GM19035 (cell line): ENCODE data around the gene TTC34.

Experiments
- ATAC-seq: cut with Tn5 transposase; IDR thresholded peaks from one replicate; pipeline ENCODE4 v1.9.1; 2021; ENCODE audit not compliant: unreplicated experiment

Gene TTC34

DNA sequence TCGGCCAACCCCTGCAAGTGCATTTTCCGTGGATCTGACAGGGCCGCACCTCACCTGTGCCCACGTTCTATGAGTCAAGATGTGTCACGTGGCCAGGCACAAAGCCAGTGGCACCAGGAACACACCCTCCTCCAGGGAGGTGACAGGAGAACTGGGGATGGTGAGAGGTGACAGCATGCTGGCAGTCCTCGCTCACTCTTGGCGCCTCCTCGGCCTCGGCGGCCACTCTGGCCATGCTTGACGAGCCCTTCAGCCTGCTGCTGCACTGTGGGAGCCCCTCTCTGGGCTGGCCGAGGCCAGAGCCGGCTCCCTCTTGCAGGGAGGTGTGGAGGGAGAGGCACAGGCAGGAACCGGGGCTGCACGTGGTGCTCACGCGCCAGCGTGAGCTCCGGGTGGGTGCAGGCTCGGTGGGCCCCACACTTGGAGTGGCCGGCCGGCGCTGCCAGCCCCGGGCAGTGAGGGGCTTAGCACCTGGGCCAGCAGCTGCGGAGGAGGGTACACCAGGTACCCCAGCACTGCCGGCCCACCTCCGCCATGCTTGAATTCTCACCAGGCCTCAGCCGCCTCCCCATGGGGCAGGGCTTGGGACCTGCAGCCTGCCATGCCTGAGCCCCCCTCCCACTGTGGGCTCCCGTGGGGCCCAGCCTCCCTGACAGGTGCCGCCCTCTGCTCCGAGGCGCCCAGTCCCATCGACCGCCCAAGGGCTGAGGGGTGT, 11.6 kb upstream of the TTC34 start:
- ATAC-seq = no peak

DNA sequence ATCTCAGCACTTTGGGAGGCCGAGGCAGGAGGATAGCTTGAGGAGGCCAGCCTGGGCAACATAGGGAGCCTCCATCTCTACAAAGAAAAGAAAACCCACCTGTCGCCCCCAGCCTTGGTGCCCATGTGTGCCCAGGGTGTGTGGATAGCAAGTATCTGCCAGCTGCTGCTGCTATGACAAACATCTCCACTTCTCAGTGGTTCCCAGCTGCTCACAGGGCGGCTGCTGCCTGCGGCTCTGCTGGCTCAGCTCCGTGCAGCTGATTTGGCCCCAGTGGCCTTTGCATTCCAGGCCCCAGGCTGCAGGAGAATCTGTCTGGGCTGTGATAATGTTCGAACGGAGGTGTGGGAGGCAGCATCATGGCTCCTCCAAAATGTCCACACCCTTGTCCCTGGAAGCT, 10.6 kb upstream of the TTC34 start:
- no peak for ATAC-seq

DNA sequence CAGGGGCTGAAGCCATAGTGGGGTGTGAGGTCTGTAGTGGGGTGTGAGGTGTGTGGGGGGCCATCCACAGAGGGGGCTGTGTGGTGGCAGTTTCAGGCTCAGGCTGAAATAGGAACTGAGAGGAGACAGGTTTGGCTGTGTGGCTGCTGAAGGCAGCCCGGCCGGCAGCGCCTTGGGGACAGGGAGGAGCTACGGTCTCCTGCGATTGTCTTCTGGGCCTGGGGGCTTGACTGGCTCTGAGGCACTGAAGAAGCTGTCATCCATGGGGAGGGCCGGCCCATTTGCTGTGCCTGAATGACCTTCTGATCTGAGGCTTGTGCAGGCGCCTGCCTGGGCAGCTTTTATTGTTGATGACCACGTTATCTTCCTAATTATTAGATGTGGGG, 10.0 kb upstream of the TTC34 start:
- no peak for ATAC-seq

DNA sequence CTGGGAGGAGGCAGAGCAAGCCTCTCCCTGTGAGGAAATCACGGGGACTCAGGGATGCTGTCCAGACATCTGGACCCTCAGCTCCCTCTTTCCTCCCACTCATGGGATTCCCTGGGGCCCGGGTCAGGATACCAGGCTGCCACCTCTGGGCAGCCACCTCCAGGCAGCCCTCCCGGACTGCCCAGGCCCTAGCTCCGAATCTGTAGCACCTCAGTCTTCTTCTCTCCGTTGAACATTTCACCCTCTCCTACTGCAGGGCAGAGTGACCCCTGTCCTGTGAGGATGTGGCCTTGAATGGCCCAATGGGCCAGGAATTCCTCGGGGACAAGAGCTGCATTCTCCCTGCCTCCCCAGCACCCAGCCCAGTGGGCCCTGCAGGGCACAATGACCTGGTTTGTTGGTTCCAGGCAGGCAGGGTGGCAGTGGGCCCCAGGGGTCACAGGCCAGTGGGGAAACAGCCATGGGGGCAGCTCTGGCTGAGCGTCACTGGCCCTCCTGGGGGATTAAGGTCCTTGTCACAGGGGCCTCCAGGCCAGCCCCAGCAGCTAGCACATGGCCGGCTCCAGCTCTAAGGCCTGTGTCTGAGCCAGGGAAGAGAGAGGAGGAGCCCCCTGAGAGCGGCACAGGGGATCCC, 9.5 kb upstream of the TTC34 start:
- no peak for ATAC-seq

DNA sequence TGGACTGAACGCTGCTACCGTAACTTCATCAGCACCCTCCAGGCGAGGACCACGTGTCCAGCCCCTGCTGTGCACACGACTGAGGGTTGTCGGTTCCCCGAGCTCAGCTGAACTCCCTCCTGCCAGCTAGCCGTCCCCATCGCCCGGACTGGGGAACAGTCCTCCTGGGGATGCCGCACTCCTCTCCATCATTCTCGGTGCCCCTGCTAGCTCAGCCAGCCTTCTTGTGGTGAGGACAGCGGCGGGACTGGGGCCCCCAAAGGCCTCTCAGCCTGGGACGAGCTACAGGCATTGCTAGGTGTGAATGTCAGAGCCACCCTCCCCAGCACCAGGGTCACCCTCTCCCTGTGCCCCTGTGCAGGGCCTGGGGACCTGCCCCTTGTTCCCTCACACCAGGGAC, 8.8 kb upstream of the TTC34 start:
- no peak for ATAC-seq

DNA sequence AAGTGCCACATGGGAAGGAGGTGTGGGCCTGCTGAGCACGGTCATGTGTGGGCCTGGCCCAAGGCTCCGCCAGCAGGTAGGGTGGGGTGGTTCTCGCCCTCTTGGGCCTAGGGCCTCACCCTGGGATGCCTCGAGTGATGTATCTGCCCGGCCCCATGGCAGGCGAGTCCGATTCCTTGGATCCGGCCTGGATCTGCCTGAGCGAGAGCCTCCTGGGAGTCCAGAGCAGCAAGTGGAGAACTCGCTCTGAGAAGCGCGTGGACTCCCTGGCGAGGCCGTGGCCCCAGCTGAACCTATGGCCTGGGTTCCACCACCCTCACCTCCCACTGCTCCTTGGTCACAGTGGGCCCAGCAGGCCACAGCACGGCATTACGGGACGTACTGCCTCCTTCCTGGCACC, 8.2 kb upstream of the TTC34 start:
- no peak for ATAC-seq

DNA sequence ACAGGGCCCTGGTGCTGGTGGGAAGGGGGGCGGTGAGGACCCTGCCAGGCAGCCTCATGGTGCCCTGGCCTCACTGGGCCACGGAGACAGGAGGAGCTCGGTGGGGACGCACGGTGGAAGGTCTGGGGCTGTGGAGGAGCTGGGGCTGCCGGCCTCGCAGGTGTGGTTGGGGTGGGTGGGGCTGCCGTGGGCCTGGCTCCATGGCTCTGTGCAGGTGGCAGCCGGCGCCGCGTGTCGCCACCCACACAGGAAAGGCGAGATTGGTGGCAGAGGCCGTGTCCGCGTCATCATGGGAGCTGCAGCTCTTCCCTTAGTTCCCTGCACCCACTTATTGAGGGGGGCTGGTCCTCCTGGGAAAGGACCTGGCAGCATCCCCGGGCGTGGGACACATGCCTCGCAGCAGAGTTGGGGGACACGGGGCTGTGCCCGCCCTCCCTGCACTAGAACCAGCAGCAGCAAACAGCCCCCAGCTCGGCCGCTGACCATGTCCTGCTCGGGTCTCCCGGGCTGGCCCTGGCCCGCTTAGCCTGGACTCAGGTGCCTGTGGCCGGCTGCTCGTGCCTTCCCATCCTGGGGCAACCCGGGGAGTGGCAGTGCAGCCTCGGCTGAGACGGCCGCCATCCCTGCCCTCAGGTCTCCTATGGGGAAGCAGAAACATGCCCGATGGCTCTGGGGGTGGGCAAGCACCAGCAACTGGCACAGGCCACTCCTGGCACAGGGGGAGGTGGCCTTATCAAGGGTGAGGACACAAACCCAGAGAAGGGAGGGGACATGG, 7.5 kb upstream of the TTC34 start:
- no peak for ATAC-seq

DNA sequence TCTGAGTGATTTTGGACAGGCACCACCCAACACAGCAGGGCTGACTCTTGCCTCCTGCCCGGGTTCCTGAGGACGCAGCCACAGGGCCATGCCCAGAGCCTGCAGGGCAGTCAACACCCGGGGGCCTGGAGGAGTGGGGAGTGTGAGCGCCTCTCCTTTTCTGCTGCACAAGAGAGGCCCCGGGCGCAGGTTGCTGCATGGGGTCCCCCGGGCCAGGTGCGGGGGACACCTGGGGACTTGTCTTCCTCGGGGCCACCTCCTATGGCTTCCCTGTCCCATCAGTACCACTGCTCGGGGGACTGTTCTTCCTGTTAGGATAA, 6.9 kb upstream of the TTC34 start:
- ATAC-seq = no peak

DNA sequence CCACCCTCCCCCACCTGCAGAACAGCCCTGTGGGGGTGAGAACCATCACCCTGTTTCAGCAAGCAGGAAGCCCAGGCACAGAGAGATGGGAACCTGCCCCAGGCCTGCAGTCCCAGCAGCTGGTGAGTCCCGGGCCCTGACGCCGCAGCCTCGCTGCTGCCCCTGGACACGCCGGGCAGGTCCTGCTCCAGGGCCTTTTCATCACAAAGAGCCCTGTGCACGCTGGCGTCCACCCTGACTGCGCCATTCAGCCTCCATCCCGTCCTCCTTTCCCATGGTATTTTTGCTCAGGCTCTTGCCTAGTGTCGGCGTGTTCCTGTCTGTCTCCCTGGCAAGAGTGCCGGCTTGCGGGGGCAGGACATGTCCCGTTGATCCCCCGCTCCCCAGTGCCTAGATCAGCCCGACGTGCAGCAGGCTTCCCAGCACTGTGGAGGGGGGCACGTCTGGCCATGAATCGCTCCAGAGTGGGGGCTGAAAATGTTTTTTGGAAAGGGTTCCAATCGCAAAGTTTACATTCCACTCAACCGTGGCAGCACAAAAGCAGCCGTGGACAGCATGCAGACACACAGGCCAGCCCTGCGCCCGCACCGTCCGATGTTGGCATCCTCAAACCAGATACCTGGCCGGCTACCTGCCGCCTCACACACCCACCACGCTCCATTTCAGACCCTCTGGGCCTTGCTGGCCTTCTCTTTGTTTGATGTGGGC, 6.3 kb upstream of the TTC34 start:
- ATAC-seq = no peak

DNA sequence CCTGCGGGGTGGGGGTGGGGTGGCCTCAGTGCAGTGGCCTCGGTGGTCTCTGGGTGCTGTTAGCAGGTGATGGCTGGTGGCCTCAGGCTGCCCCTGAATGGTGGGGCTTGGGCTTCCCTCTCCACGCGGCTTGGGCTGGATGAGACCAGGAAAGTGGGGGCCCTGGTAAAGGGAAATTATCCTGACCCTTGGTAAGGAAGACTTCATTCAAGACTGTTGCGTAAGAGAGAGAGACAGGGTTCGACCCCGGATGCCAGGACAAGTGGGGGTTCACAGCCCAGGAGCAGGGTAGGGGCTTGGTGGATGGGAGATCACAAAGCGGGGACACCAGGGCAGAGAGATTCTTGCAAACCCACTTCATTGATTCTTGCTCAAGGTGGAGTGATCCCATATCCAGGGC, 5.5 kb upstream of the TTC34 start:
- ATAC-seq = no peak

DNA sequence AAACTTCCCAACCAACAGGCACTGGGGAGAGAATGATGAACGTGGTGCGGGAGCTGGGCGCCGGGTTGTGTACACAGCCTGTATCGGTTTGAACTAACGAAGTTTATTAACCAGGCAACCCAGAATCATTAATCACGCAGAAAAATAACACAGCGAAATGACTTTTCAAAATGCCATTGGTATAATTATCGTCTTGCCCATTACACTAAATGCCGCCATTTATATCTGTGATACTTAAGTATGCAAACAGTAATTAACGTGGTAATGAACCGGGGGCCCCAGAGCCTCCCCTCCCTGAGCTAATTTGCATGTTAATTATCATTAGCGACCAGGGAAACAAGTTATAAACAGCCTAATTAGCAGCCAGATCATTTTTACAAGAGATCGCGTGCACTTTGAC, 5.1 kb upstream of the TTC34 start:
- no peak for ATAC-seq

DNA sequence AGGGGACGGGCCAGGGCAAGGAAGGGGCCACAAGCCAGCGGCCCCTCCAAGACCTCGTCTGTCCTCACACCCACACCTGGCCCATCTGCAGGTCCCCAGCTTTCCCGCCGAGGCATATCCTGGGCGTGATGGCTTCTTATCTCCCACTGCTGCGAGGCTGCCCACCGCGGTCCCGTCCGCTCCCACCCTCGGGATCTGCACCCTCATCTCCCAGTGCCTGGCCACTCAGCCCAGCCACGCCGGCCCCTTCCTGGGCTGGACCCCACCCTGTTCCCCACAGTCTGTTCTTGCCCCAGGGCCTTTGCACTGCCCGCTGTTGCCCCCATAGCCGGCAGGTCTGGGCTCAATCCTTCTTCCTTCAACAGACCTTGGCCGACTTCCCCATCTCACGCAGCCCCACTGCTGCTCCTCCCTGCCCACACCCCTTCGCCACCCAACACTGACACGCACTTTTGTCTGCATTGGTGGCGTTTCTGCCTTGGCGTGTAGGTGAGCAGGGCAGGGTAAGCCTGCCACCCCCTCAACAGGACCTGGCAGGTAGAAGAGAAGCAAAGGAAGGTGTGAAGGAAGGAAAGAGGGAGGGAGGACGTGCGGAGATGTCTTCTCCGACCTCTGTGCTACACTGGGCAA, 4.4 kb upstream of the TTC34 start:
- ATAC-seq = no peak

DNA sequence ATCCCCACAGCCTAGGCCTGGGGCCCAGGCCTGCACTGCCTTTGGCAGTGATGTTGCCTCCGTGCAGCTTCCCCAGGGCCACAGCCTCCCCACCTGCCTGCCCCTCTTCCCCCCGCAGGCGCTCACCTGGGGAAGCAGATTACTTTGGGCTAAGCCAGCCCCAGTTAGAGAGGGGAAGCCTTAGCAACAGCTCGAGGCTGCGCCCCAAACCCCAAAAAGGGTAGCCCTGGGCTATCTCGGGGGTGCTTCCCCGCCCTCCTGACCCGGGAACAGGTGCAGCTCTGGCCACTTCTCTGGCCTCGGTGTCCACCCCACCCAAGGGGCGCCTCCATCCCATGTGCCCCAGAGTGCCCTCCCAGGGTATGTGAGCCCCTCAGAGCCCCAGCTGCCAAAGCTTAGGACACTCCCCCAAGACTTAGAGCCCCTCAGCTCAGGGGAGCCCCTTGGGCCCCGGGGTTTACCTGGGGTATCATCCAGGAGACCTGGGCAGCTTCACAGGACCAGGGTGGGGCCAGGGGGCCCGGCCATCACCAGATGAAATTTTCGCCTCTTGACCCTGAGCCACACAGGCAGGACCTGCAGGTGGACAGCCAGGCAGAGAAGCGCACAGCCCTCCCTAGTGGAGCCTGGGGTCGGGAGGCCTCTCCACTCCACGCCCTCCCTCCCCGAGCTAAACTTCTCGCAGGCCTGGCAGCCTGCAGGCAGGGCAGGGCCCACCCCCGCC, 3.3 kb upstream of the TTC34 start:
- no peak for ATAC-seq

DNA sequence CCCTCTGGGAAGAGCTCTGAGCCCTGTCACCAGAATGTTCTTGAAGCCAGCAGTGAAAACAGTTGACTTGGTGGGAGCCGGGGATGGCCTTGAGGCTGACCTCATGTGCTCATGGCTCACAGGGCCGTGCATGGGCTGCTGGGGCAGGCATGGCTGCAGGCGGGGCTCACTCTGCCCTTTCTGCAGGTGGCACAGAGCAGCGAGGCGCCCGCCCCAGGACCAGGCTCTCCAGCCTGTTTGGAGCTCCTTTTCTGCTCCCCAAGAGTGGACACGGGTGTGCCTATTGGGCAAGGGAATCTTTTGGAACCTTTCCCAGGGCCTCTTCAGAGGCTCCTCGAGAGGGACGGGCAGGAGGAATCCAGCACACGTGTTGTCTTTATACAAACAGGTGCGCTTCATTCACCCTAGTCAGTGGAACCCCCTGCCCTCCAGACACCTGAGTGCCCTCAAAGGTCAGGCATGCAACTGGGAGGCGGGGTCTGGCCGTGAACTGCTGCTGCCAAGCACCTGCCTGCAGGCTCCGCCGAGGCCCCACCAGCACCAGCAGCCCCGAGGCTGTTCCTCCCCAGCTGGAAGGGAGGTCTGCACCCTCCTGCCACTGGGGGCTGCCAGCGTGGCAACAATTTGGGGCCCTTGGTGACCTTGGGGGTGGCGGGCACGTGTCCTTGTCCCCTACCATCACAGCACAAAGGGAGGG, 2.6 kb upstream of the TTC34 start:
- ATAC-seq = no peak

DNA sequence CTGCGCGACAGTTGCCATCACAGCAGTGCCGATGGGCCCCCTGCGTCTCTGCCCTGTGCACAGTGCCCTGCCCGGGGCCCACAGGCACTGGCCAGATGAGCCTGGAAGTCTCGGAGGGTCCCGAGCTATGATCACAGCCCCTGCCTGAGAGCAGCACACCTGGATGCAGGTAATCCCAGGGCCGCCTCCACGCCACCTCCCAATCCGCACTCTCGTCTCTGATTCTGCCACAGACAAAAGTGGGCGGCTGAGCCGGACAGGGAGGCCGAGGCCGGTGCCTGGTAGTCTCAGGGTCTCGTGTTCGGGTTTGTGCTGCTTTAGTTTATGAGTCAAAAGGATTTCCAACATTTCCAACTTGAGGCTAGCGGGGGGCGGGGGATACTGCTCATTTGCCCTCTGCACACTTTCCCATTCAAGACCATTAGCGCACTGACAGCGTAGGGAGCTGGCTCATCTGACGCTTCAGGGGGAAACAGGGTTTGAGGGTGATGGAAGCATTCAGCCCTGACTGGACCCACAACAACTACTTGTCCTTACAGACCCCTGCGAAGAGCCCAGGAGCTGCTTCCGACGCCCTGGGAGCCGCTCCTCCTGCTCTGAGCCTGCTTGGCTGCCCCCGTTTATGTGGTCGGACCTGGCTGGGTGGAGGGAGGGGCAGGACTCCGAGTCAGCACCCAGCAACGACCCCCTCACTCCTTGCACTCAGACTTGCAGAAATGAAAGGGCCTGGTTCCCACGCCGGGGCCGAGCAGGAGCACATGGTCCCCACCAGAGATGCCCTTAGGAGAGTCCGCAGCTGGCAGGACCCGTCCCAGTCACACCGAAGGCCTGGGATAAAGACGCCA, 1.8 kb upstream of the TTC34 start:
- ATAC-seq = no peak

DNA sequence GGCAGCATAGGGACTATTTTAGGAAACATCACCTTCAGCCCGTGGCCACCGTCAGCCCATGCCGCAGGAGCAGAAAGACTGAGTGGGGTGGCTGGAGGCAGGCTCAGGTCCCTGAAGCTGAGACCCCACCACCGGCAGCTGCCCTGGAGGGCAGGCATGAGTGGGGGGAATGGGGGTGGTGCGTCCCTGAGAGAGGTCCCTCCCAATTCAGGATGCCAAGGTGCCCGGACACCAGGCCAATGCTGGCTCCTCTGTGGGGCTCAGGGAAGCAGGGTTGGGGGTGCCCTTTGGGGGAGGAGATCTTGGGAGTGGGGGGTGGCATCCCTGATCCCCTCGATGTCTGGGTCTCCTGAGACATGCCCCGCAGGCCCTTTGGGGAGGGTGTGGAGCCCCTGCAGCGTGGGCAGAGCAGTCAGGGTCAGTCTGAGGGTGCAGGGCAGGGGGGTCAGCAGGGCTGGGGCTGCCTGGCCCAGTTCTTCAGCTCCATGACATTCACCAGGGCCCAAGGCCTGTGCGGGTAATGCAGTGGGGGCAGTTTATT, 998 bp upstream of the TTC34 start:
- no peak for ATAC-seq

DNA sequence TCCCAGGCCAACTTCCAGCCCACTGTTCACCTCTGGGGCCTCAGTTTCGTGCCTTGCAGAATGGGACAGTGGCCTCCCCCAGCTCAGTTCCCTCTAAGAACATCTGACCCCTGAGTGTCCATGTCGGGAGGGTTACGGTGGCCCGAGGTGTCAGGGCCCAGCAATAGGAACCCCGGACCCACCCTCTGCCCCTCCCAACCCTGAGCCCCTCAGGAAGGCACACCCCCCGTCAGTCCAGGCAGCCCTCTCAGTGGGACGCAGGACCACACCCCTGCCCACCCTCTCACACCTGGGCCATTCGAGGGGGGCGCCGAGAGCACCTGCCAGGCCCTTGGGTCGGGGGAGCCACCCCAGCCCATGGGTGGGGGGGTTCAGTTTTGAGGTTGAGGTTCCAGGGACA, 447 bp downstream of the TTC34 start:
- no peak for ATAC-seq

DNA sequence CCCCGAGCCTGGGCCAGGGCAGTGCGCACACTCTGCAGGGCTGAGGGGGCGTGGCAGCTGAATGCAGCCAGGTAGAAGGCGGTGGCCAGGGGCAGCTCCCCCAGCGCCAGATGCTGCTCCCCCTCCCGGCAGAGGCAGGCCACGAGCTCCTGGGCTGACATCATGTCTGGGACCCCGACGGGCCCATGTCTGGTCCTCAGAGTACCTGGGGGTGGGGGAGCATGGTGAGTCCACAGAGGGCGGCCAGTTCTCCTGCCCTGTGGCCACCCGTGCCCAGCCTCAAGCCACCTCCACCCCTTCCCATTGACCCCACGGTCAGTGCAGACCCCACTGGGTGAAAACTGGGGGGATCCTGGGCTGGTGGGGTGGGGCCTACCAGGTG, 838 bp downstream of the TTC34 start:
- no peak for ATAC-seq
